Fibroblast of villous mesenchyme (primary cell): ENCODE results near the gene PRKCE. TPM values are rescaled to one million over a fixed set of nuclear protein-coding genes. Genes with fewer than 3 reads are reported as not detected.

Source experiments
- DNase-seq: peaks from one replicate; pipeline ENCODE4 v3.0.0-alpha.2; 2010; ENCODE audit warnings: low read depth
- H3K4me3 ChIP-seq: 2 replicates; pipeline ENCODE4 v1.5.1; 2011; ENCODE audit warnings: low read depth, mild to moderate bottlenecking, low read length
- total RNA-seq: library from RNA; depleted of rRNA; stranded (reverse); fragments of >200 nt; gene quantifications from 2 replicates; pipeline ENCODE4 v1.2.3, GENCODE V29; 2012
- TF ChIP-seq, protein P1 (sequence below): IDR thresholded peaks from 2 replicates; pipeline ENCODE4 v1.5.1; 2012; ENCODE audit warnings: low read depth, mild to moderate bottlenecking, low read length; ENCODE audit not compliant: insufficient read depth

Gene PRKCE
- total RNA-seq, 1 donor, result 27.2 TPM

DNA sequence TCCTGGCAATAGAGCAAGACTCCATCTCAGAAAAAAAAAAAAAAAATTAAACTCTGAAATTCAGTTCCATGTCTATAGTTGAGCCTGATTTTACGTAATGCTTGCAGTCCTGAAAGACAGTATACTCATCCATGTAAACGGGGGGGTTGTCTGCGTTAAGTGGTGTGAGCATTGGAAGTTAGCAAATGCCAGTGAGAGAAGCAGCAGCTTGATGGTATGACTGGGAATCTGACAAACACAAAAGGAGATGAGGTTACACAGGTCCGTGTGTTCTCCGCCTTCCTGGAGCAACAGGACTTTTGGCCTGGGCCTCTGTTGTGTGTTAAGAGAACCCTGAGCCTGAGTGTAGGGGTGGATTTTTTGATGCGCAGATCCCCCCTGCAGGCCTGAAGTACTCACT is 82.9 kb downstream of the PRKCE start:
- H3K4me3 ChIP-seq, result no peak overlapping the region
- TF ChIP-seq, protein P1, sequence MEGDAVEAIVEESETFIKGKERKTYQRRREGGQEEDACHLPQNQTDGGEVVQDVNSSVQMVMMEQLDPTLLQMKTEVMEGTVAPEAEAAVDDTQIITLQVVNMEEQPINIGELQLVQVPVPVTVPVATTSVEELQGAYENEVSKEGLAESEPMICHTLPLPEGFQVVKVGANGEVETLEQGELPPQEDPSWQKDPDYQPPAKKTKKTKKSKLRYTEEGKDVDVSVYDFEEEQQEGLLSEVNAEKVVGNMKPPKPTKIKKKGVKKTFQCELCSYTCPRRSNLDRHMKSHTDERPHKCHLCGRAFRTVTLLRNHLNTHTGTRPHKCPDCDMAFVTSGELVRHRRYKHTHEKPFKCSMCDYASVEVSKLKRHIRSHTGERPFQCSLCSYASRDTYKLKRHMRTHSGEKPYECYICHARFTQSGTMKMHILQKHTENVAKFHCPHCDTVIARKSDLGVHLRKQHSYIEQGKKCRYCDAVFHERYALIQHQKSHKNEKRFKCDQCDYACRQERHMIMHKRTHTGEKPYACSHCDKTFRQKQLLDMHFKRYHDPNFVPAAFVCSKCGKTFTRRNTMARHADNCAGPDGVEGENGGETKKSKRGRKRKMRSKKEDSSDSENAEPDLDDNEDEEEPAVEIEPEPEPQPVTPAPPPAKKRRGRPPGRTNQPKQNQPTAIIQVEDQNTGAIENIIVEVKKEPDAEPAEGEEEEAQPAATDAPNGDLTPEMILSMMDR, result no peak
- no peak for DNase-seq

GRCh38 chr2:45734952-45735351 is 83.5 kb downstream of the PRKCE start:
- TF ChIP-seq, protein P1, result no peak
- no peak for DNase-seq
- no peak overlapping the region for H3K4me3 ChIP-seq

DNA sequence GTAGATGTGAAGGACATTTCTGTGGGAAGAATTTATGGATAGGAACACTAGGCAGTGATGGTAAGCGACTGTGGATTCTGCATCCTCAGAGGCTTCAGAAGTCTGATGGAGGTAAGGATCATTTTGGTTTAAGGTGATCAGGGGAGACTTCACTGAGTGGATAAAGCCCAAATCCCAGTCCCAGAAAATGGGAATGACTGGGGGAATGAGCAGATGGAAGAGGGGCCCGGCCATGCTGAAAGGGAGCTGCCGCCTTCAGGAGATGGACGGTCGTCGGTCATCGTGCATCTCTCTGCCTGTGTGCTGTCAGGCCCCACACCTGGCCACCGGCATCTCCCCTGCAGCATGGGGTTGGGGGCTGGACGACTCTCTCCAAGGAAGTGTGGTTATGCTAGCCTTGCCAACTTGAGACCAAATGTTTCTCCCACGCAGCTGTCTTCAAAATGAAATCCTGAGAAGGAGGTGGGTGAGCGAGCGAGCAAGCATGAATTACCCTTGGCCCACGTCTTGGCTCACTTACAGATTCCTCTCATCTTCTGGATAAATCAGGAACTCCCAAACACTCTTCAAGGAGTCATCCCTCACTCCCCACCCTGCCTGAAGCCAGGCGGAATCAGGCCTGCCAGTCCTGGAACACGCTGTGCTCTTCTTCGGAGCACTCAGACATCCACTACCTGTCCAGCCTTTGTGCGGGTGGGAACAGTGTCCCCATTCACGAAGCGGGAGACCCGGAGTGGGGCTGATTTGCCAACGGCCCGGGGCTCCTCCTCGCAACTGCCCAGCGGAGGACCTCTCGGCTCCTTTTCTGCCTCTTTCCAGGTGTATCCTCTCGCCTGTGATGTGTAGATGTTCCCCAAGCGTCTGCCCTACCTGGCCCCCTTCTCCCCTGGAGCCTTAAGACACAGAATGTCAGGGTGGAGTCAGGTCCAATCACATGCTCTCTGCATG is 85.6 kb downstream of the PRKCE start:
- no peak for DNase-seq
- TF ChIP-seq, protein P1, result no peak
- H3K4me3 ChIP-seq, result no peak overlapping the region

- TF ChIP-seq, protein P1, result no peak
- no peak overlapping the region for H3K4me3 ChIP-seq
- no peak for DNase-seq
Measured at GRCh38 chr2:45739796-45740485, 88.5 kb downstream of the PRKCE start.

GRCh38 chr2:45741161-45741850 is 89.8 kb downstream of the PRKCE start:
- TF ChIP-seq, protein P1, result no peak
- no peak overlapping the region for H3K4me3 ChIP-seq
- DNase-seq, result peak; percentile 46

DNA sequence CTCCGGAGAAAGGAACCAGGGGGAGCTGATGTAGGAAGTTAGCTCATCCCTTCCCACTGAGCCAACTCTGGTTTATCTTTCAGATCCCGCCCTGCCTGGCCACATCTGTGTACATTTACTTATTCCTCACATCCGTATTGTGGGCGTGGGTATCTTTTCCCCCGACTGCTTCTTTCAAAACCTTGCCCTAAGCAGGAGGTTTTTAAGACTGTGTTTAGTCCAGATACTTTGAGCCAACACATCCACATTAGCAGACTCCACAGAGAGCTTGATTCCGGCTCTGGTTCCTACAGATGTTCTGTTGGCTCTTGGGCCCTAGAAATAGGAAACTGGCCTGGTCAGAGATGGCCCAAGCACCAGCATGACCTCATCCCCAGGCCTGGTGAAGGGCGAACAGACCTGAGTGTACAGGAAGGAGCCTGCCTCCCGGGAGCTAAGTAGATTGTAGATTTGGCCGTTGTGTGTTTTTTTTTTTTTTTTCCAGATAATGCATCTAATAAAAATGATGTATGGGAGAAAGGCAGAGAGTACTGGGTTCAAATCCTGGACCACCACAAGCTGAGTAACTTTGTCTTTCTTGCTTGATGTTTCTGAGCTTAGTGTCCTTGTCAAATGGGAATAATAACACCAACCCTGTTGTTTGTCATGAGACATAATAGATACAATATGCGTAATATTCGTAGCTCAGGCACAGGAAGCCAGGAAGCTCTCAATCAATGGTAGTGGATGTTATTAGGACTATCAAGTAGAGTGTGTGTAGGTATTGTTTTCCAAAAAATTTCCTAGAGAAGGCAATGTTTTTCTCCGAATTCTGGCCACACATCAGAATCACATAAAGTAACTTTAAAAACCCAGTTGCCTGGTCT is 92.3 kb downstream of the PRKCE start:
- H3K4me3 ChIP-seq, result no peak overlapping the region
- peak; percentile 94 for DNase-seq
- TF ChIP-seq, protein P1, result no peak
